Fibroblast of peridontal ligament (primary cell): ENCODE measurements around the gene MSMO1.

Experiments used
- DNase-seq: peaks from one replicate; pipeline ENCODE4 v3.0.0-alpha.2; 2010; ENCODE audit errors: extremely low read depth

Gene MSMO1

DNA sequence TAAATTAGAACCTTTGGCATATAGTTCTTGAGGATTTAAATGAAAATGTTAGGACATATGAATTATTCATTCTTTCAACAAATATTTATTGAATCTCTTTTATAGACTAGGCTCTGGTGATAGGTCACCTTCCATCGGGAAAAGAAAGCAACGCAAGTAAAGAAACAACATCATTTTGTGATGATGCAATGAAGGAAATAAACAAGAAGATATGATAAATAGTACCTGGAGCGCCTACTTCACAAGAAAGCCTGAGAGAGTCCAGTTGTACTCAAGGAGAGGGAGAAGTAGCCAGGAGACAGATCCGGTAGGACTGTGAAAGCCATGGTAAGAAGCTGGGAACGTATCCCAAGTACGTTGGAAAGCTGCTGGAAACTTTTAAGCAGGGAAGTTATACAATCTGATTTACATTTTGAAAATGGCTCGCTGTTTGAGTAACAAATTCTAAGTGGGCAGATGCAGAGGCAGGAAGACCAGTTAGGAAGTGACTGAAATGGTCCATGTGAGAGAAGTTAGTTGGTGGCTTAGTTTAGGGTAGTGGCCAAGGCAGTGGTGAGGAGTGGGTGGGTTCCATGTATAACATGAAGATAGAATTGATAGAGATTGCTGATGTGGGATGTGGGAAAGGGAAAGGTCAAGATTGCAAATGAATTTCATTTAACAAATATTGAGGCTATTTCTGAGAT lies 33.7 kb downstream of the MSMO1 start:
- no peak for DNase-seq

DNA sequence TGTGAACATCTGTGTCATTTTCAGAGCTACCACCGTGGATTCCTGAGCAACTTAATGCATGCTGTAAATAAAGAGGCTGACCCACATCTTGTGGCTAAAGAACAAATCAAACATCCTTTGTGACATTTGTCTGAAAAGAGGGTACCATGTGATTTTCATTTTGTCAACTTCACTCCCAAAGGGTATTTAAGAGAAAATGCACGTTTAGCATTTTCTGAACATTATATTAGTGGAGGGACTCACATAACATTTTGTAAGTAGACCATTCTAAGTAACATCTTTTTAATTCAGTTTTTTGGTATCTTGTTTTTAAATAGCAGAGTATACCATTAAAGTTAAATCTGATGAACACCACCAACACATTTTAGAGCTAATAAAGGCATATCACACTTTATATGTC lies 34.3 kb downstream of the MSMO1 start:
- DNase-seq, result no peak

DNA sequence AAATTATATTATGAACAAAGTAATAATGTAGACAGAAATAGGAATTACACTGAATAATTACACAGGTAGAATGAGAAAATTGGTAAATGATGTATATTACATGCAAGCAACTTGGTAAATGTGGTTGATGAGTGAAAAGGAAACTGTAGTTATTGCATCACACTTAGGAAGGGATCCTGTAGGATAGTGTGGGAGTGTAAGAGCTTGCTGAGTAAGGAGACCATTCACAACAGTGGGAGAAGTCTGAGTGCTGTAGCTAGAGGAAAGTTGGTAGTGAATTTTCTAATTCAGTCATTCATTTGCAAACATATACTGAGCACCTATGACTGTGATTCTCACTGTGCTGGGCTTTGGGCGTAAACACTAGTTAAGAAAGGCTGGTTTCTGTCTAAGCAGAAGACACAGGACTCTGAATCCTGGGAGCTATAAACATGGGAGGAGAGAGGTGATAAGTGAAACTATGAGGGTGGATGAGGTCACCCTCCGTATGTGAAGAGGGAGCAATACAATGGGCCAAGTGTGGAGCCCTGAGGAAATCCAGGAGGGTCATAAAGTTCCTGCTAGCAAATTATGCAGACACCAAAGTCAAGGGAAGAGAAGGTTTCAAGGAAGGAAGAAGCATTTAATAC lies 37.1 kb downstream of the MSMO1 start:
- DNase-seq, result no peak

DNA sequence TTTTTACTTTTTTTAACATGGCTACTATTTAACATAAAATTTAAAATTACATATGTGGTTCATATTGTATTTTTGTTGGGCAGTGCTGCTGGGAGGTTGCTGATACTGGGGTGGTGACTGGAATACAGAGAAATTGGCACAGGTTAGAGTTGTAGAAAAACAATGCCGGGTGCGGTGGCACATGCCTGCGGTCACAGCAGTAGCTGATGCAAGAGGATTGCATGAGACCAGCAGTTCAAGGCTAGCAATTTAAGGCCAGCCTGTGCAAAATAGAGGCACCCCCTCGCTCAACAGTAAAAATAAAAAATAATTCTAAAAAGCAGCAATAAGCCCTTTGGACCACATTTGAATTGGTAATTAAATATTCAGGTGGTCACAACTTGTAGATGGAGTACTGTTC lies 39.6 kb downstream of the MSMO1 start:
- no peak for DNase-seq

DNA sequence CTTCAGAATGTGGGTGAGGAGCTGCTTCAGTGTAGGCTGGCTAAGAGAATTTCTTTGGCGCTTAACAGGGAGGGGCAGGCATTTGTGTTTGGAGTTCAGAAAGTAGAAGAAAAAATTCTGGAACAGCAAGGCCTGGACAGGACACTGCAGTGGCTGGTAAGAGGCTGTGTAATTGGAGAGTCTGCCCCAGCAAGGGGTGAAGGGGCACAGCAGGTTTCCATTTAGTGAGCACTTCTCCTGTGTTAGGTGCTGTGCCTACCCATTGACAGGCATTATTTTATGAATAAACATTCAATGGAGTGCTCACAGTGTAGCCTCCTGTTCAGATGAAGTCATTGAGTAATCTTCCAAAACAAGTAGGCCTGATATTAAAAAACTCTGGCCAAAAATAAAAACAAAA lies 40.6 kb downstream of the MSMO1 start:
- no peak for DNase-seq

DNA sequence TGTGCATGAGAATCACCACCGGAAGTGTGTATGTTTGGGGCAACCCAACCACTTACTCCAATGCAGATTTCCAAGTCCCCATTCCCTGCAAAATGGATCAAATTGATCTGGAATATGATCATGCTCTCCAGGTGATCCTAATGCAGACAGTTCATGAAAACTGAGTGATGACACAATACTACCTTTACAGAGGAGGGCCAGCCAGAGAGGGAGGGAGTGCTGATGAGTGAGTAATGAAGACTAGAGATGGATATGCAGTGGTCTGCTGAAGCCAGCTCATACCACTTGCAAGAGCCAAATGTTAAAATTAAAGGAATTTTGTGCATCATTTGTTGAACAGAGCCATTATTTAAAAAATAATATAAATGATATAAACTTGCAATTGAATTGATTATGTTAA lies 41.1 kb downstream of the MSMO1 start:
- DNase-seq, result no peak

DNA sequence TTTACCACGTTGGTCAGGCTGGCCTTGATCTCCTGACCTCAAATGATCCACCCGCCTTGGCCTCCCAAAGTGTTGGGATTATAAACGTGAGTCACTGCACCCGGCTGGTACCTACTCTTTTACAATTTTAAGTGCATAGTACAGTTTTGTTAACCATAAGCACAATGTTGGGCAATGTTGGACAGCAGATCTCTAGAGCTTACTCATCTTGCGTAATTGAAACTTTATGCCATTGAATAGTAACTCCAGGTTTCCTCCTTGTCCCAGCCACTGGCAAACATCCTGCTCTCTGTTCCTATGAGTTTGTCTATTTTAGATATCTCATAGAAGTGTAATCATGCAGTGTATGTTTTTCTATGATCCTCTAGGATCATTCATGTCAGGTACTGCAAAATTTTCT lies 42.1 kb downstream of the MSMO1 start:
- no peak for DNase-seq

DNA sequence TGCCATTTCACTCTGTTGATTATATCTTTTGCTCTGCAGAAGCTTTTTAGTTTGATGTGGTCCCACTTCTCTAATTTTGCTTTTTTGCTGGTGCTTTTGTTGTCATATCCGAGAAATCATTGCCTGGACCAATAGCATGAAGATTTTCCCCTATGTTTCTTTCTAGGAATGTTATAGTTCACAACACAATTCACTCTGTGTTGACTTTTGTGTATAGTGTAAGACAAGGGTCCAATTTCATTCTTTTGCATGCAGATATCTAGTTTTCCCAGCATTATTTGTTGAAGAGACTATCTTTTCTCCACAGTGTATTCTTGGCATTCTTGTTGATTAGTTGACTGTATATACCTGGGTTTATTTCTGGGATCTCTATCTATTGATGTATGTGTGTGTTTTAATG lies 43.1 kb downstream of the MSMO1 start:
- no peak for DNase-seq

DNA sequence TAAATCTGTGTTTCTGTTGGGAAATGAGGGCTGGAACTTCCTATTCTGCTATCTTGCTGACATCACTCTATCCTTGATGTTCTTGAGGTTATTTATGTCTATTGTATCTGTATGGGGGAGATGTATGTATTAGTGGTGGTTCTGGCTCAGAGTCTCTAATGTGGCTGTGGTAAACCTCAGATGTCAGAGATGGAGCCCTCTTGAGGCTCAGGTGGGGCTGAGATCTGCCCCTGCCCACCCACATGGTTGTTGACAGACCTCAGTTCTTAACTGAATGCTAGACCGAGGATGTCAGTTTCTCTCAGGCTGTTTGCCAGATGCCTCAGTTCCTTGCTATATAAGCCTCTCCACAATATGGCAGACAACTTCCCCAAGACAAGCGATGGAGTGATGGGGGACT lies 48.0 kb downstream of the MSMO1 start:
- DNase-seq, result no peak

DNA sequence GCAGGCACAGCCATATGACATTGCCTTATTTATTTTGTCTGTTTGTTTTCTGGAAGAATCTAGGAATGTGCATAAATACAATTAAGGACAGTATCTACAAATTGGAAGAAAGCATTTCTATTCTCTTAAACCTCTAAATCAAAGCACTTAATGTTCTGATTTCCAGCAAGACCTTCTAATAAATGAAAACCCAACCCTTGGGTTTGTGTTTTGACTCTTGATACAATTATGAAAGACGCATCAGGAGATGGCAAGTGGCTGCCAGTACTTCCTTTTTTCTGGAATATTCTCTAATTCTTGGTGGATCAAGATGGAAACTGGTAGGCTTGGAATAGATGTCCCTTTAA lies 50.9 kb downstream of the MSMO1 start:
- no peak for DNase-seq

DNA sequence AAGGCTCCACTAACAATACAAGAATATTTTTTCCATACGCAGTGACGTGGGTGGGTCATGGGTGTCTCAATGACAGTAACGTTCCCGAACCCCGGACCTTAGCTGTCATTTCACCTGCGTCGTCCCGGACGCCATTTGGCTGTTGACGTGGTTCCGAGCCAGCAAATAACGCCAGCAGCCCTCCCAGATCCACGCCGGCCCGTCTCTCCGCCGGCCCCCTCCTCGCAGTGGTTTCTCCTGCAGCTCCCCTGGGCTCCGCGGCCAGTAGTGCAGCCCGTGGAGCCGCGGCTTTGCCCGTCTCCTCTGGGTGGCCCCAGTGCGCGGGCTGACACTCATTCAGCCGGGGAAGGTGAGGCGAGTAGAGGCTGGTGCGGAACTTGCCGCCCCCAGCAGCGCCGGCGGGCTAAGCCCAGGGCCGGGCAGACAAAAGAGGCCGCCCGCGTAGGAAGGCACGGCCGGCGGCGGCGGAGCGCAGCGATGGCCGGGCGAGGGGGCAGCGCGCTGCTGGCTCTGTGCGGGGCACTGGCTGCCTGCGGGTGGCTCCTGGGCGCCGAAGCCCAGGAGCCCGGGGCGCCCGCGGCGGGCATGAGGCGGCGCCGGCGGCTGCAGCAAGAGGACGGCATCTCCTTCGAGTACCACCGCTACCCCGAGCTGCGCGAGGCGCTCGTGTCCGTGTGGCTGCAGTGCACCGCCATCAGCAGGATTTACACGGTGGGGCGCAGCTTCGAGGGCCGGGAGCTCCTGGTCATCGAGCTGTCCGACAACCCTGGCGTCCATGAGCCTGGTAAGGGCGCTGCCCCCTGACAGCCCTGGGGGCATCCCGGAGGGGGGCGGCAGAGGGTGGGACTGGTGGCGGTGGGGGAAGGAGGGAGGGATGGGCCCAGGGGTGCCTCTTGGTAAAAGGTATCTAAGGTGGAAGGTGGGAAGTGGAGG lies 51.5 kb downstream of the MSMO1 start, which contains the start of gene CPE:
Gene CPE, plus strand, starts transcription at position 264 of the 933 bp plus-strand sequence. Its CDS starts 214 bp downstream, at position 478.
- DNase-seq, result peak; percentile 26

DNA sequence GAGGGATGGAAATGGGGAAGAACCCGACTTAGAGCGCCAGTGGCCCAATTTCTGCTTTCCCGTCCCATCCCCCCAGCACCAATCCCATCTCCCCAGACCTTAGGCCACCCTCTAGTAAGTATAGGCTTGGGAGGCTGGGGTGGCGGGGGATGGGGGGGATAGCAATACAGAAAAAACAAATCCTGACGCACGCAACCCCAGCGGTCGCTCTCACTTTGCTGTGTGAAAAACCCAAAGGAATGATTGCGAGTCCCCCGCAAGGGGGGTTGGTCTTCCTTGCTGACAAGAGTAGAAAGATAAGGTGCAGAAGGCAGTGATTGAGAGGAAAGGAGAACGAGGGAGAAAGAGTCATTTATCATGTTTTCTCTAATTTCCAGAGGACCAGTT lies 52.2 kb downstream of the MSMO1 start:
- no peak for DNase-seq

DNA sequence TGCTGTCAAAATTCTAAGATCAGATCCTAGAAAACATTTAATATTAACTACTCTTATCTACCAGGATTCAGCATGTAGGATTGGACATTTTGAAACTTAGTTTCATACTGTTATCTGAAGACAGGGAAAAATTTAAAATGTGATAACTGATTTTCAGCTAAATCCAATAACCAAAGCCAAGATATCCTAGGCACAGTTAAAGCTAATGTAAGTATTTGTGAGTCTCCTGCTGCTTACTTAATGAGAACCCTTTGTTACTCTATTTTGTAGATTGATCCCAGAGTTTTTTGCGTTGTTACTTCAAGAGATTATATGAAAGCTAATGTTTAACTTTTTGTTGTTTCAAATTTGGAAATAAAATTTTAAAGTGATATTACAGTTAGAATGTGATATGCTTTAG lies 53.3 kb downstream of the MSMO1 start:
- no peak for DNase-seq

DNA sequence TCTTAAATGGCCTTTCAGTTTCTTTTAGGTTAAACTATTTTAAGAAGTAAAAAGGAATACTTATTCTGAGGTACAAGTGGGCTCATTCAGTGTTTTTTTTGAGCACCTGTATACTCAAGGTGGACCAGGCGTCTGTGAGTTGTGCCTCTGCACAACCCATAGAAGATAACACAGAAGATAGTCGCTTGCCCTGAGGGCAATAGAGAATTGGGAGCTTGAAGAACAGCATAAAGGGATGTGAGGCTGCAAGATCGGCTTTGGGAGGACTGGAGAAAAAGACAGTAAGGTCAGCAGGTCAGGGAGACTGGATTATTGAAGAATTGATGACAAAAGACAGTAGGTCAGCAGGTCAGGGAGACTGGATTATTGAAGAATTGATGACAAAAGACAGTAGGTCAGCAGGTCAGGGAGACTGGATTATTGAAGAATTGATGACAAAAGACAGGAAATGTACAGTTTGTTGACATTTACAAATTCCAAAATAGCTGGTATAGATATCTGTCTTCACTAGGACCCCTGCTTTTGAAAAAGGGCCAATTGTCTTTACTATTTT lies 54.4 kb downstream of the MSMO1 start:
- DNase-seq, result no peak

DNA sequence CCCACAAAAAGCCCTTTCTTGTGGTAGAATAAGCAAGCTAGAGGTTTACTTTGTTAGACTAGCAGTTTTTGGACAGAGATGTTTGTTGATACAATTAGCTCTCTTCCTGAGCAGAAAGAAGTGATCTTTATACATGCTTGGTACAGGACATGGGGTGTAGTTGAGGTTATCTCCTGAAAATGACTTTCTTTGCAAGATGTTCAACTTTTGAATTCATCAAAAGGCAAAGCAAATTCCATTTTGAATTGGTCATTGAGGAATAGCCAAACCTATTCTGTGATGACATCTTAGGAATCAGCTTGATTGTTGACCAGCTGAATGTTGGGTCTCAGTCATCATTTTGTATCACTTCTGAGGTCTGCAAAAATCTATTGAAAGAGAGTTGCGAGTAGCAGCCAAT lies 55.2 kb downstream of the MSMO1 start:
- no peak for DNase-seq

DNA sequence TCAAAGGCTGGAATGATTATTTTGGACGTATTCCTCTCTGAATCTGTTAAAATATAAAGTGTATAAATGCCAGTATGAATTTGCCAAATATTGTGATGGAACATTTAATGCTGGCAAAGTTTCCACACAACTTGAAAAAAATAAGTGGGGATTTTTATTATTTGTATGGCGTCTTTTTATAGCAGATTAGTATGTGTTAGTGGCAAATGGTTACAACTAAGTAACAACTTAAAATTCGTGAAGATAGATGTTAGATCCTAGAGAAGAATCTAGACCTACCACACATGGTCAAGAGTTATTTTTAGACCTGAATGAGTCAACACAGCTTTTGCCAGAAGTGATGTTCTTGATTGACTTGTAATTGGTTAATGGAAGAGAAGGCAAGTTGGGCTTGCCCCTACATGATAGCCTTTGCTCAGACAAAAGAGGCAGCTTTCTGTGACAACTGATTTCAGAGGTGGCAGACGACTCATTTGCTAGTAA lies 56.2 kb downstream of the MSMO1 start:
- peak; percentile 24 for DNase-seq

DNA sequence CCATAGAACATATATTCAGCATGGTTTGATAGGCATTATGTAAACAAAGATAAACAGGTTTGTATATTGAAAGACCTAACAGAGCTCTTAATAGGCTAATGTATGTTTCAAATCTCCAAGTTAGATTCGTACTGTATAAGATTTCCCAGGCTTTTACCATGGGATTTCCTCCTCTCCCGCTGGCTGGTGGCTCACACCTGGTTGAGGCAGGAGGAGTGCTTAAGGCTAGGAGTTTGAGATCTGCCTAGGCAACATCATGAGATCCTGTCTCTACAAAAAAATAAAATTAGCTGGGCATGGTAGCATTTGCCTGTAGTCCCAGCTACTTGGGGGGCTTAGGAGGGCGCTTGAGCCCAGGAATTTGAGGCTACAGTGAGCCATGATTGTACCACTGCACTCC lies 56.7 kb downstream of the MSMO1 start:
- DNase-seq, result no peak

DNA sequence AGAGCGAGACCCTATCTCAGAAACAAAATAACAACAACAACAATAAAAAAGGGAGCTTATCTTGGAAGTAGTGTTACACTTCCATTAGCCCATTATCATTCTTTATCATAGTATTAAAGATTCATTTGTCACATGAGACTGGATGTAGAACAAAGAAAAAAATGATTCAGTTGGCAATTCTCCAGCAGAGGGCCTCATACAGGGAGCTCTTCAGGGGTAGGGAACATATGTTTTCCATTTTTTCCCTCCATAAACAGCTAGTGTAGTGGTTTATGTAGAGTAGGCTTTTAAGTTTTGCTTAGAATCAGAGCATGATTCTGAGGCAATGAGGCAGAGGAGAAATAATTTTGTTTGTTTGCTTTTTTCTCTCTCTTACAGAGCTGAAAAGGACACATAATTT lies 57.1 kb downstream of the MSMO1 start:
- peak; percentile 49 for DNase-seq

DNA sequence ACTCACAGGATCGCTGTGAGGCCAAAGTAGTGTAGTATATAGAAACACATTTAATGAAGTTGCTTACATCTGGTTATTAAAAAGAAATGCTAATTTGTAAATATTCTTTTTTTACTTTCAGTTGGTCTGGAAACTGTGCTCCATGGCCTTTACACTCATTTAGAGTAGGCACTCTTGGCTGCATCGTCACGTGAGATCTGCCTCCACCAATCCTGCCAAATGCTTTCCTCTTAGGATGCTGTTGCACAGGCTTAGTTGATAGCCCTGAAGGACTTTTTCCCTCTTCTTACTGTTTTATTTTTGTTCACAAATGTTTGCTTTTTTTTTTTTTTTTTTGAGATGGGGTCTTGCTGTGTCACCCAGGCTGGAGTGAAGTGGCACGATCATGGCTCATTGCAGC lies 57.7 kb downstream of the MSMO1 start:
- no peak for DNase-seq

DNA sequence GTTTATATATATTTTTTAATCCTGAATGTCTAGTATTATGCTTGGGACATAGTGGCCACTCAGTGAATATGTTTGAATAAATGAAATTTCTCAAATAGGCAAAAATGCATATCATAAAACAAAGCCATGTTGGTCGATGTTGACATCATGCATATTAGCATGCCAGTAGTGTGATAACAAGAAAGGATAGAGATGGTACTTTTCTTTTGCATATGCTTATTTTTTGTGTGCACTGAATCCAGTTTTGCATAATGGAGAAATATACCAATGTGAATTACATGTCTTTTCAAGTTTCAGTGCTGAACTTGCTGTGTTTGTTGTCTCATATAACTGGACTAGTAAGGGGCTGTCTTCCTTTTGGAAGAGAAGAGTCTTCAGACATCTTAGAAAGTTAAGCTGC lies 58.9 kb downstream of the MSMO1 start:
- DNase-seq, result no peak

DNA sequence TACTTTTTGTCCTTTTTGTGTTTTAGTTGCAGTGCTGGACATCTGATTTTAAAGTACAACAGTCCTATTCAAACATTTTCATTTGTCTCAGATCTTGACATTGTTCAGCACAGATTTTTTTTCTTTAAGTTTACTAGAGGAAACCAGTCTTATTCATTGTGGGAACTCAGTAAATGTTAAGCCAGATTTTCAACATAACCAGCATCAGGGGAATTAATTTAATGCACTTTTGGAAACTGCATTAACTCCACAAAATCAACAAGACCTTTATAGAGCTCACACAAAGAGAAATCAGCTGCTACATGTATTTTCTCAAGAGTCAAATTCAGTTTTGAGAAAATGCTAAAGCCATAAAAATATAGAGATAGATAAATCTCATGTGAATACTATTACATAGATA lies 61.3 kb downstream of the MSMO1 start:
- DNase-seq, result no peak
